ENCODE measurements around the gene C5orf63.

C5orf63 gene

GRCh38 chr5:127001621-127002296 is 71.5 kb downstream of the C5orf63 start:
- Histone ChIP-seq H3K4me1 (ENCODE audit: insufficient read depth, low read length) (peaks cover 3% of the 10 kb centered on the region; the same call in 1 of the 2 replicates), H3K9me3 (ENCODE audit: insufficient read depth, low read depth, low read length) (no peaks in the 10 kb centered on the region), H3K4me3 (ENCODE audit: low read length) (no peak overlapping the region), H3K36me3 (ENCODE audit: insufficient read depth, low read depth, low read length) (no peaks in the 10 kb centered on the region), H3K9ac (ENCODE audit: low read depth, low read length) (no peak overlapping the region), H3K27me3 (ENCODE audit: insufficient read depth, low read length) (no peaks in the 10 kb centered on the region), H3K27ac (ENCODE audit: low read length) (no peak overlapping the region)
